WTC11 (cell line): Measurements from ENCODE around the gene ARFGAP2.

Source experiments
- ATF2 ChIP-seq: sonication (generic); formaldehyde crosslinking; IDR thresholded peaks from 2 replicates; pipeline ENCODE4 v1.8.1; 2022; ENCODE audit warnings: low read depth, missing genetic modification reagents, borderline replicate concordance
- CREB1 ChIP-seq: sonication (generic); formaldehyde crosslinking; IDR thresholded peaks from 2 replicates; pipeline ENCODE4 v1.8.0; 2023; ENCODE audit warnings: mild to moderate bottlenecking, missing genetic modification reagents
- CTCF ChIP-seq: fragments of 200-600 bp; IDR thresholded peaks from 2 replicates; pipeline ENCODE4 v1.8.0; 2022; ENCODE audit warnings: antibody characterized with exemption
- ELF4 ChIP-seq: sonication (generic); formaldehyde crosslinking; IDR thresholded peaks from 2 replicates; pipeline ENCODE4 v1.8.1; 2022; ENCODE audit warnings: low read depth, mild to moderate bottlenecking, moderate library complexity, missing genetic modification reagents
- ESRRA ChIP-seq: sonication (generic); formaldehyde crosslinking; IDR thresholded peaks from 2 replicates; pipeline ENCODE4 v1.8.1; 2022; ENCODE audit warnings: mild to moderate bottlenecking, missing genetic modification reagents, borderline replicate concordance
- FOXK1 ChIP-seq: sonication (generic); formaldehyde crosslinking; IDR thresholded peaks from 2 replicates; pipeline ENCODE4 v1.8.0; 2022; ENCODE audit warnings: mild to moderate bottlenecking, moderate library complexity, missing genetic modification reagents
- GABPB1 ChIP-seq: sonication (generic); formaldehyde crosslinking; IDR thresholded peaks from 2 replicates; pipeline ENCODE4 v1.8.1; 2023; ENCODE audit warnings: mild to moderate bottlenecking, missing genetic modification reagents
- HMGXB4 ChIP-seq: sonication (generic); formaldehyde crosslinking; IDR thresholded peaks from 2 replicates; pipeline ENCODE4 v1.8.1; 2023; ENCODE audit warnings: mild to moderate bottlenecking, moderate library complexity, missing genetic modification reagents
- MAX ChIP-seq: sonication (generic); formaldehyde crosslinking; IDR thresholded peaks from 2 replicates; pipeline ENCODE4 v1.8.0; 2022; ENCODE audit warnings: mild to moderate bottlenecking, missing genetic modification reagents
- PRDM15 ChIP-seq: sonication (generic); formaldehyde crosslinking; IDR thresholded peaks from 2 replicates; pipeline ENCODE4 v1.8.0; 2022; ENCODE audit warnings: missing genetic modification reagents
- PREB ChIP-seq: sonication (generic); formaldehyde crosslinking; IDR thresholded peaks from 2 replicates; pipeline ENCODE4 v1.8.1; 2022; ENCODE audit warnings: mild to moderate bottlenecking, missing genetic modification reagents, moderate library complexity, borderline replicate concordance
- SOX15 ChIP-seq: fragments of 250-450 bp; sonication (Bioruptor Pico); IDR thresholded peaks from 2 replicates; pipeline ENCODE4 v1.9.0; 2021; ENCODE audit warnings: mild to moderate bottlenecking

- TF ChIP-seq PRDM15 (CRISPR knock-in tag) (no peak), FOXK1 (no peak), CTCF (no peak), SOX15 (CRISPR knock-in tag) (no peak), MAX (CRISPR knock-in tag) (no peak), CREB1 (CRISPR knock-in tag) (no peak), ATF2 (no peak), ESRRA (no peak), GABPB1 (CRISPR knock-in tag) (no peak), PREB (CRISPR knock-in tag) (no peak), HMGXB4 (CRISPR knock-in tag) (no peak), ELF4 (CRISPR knock-in tag) (no peak)
Measured at GRCh38 chr11:47171061-47171838, 5.4 kb downstream of the ARFGAP2 start.
